Uterus (tissue), 4 donors: ENCODE results near the gene OR52B6. TPM values are rescaled to one million over a fixed set of nuclear protein-coding genes. Genes with fewer than 3 reads are reported as not detected.
A peak's percentile ranks its signal among the peaks of the same experiment; 100 is the strongest.

Experiments used
- DNase-seq, 2 donors: peaks; one replicate each; pipeline ENCODE4 v3.0.0-alpha.2; 2019 to 2020
- H3K27ac ChIP-seq, 2 donors: fragments of 200-600 bp; sonication (generic); 1 replicate in 1 of 2; 2 replicates in 1 of 2; pipeline ENCODE4 v1.5.1; 2016 to 2018
- H3K27me3 ChIP-seq, 2 donors: fragments of 200-600 bp; sonication (generic); one replicate each; pipeline ENCODE4 v1.5.1; 2018 to 2019; ENCODE audit warnings: control low read depth in 1 of 2
- H3K36me3 ChIP-seq, 2 donors: fragments of 200-600 bp; sonication (generic); one replicate each; pipeline ENCODE4 v1.5.1; 2019; ENCODE audit warnings: control low read depth in 1 of 2
- H3K4me1 ChIP-seq, 2 donors: fragments of 200-600 bp; sonication (generic); one replicate each; pipeline ENCODE4 v1.5.1; 2018 to 2019; ENCODE audit warnings: control low read depth in 1 of 2
- H3K4me3 ChIP-seq, 2 donors: fragments of 200-600 bp; sonication (generic); 1 replicate in 1 of 2; 2 replicates in 1 of 2; pipeline ENCODE4 v1.5.1; 2018 to 2019; ENCODE audit warnings: mild to moderate bottlenecking in 1 of 2
- H3K9me3 ChIP-seq, 2 donors: fragments of 200-600 bp; sonication (generic); one replicate each; pipeline ENCODE4 v1.5.1; 2019; ENCODE audit warnings: control low read depth in 1 of 2
- CTCF ChIP-seq, 4 experiments: fragments of 200-600 bp in 2 of 4; fragments of 450-650 bp in 2 of 4; sonication (generic) in 2 of 4; IDR thresholded peaks; one replicate each; pipeline ENCODE4 v1.5.1; 2016 to 2019; ENCODE audit warnings: antibody characterized with exemption in 4 of 4, mild to moderate bottlenecking in 2 of 4, moderate library complexity in 1 of 4
- POLR2A ChIP-seq, 2 donors: fragments of 450-650 bp; IDR thresholded peaks; one replicate each; pipeline ENCODE4 v1.6.1; 2016; ENCODE audit warnings: antibody characterized with exemption in 2 of 2, mild to moderate bottlenecking in 1 of 2, moderate library complexity in 1 of 2
- intact Hi-C: fragments of 100-400 bp; cut with DNase I; formaldehyde crosslinking; loops from one replicate; pipeline ENCODE4 v1.15.1; 2023; ENCODE audit warnings: low total_unique reads
- total RNA-seq, 4 donors: library from RNA; depleted of rRNA in 3 of 4; stranded (reverse); fragments of >200 nt in 3 of 4; gene quantifications; one replicate each; pipeline versions ENCODE4 v1.1.0 to v1.2.4, GENCODE V29; 2014 to 2023
- donor health status: DM: yes; HTN: yes; CAD: no.

OR52B6 gene
- total RNA-seq, 4 donors from 2014 or later = not detected

- intact Hi-C loops = no loop called here
- peak within 1 kb of the TSS; percentile 47 to 51 for H3K4me3 ChIP-seq
- H3K36me3 ChIP-seq = no peaks in the 10 kb centered on the region
- H3K27ac ChIP-seq = peak within 1 kb of the TSS; percentile 71 to 77
- H3K27me3 ChIP-seq = no peaks in the 10 kb centered on the region
- no peaks in the 10 kb centered on the region for H3K9me3 ChIP-seq
- TF ChIP-seq POLR2A (IDR thresholded peaks at IDR 0.05) (peak; percentile 23 to 52), CTCF (IDR thresholded peaks at IDR 0.05) (no peak)
- no peaks in the 10 kb centered on the region for H3K4me1 ChIP-seq
- DNase-seq = peak; percentile 44 to 62
These were observed 44.0 kb downstream of the OR52B6 start, which contains the start of gene TRIM34 for GRCh38 chr11:5624489-5625279. TSS of gene TRIM34 (plus strand) at chr11:5625001. CDS start at chr11:5632332, 7,331 bp downstream.

- TF ChIP-seq CTCF (IDR thresholded peaks at IDR 0.05) = no peak
- TF ChIP-seq POLR2A (IDR thresholded peaks at IDR 0.05) = no peak
- Histone ChIP-seq H3K4me1 (no peaks in the 10 kb centered on the region), H3K36me3 (no peaks in the 10 kb centered on the region), H3K9me3 (no peaks in the 10 kb centered on the region), H3K27ac (peak overlapping the region; percentile 71 to 77), H3K27me3 (no peaks in the 10 kb centered on the region), H3K4me3 (peak overlapping the region; percentile 47 to 51)
- intact Hi-C loops = no loop called here
- no peak for DNase-seq
These were observed 44.6 kb downstream of the OR52B6 start for GRCh38 chr11:5625281-5625680.

- DNase-seq = no peak
- TF ChIP-seq CTCF (IDR thresholded peaks at IDR 0.05) (no peak), POLR2A (IDR thresholded peaks at IDR 0.05) (no peak)
- Histone ChIP-seq H3K4me3 (no peak overlapping the region), H3K36me3 (no peaks in the 10 kb centered on the region), H3K4me1 (no peaks in the 10 kb centered on the region), H3K27ac (no peak overlapping the region), H3K27me3 (no peaks in the 10 kb centered on the region), H3K9me3 (no peaks in the 10 kb centered on the region)
- intact Hi-C loops = no loop called here
These were observed 45.5 kb downstream of the OR52B6 start for GRCh38 chr11:5626196-5626595.

- Histone ChIP-seq H3K36me3 (no peaks in the 10 kb centered on the region), H3K9me3 (no peaks in the 10 kb centered on the region), H3K27me3 (no peaks in the 10 kb centered on the region), H3K4me1 (no peaks in the 10 kb centered on the region), H3K4me3 (no peak overlapping the region), H3K27ac (no peak overlapping the region)
- intact Hi-C loops = no loop called here
- no peak for TF ChIP-seq CTCF (IDR thresholded peaks at IDR 0.05)
- TF ChIP-seq POLR2A (IDR thresholded peaks at IDR 0.05) = no peak
- DNase-seq = no peak
These were observed 50.7 kb downstream of the OR52B6 start for GRCh38 chr11:5631417-5631816.

Other genes starting within 250 kb of the OR52B6 start
- gene OR51B5, start 237.4 kb upstream of the OR52B6 start, total RNA-seq = 1 to 10 TPM in 1 of 4 donors, under 1 TPM in 1, not detected in 2; 0.85 to 2.9 TPM
- gene OR51B6, start 229.4 kb upstream of the OR52B6 start, total RNA-seq = not detected
- not detected for gene OR51M1, start 197.1 kb upstream of the OR52B6 start, total RNA-seq
- not detected for gene OR51Q1, start 158.8 kb upstream of the OR52B6 start, total RNA-seq
- gene OR51I1, start 139.4 kb upstream of the OR52B6 start, total RNA-seq = 1 to 10 TPM in 2 of 4 donors, not detected in 2; 1.6 to 5.0 TPM
- gene OR51I2, start 131.6 kb upstream of the OR52B6 start, total RNA-seq = not detected
- gene OR52D1, start 92.2 kb upstream of the OR52B6 start, total RNA-seq = not detected
- gene UBQLN3, start 70.9 kb upstream of the OR52B6 start, total RNA-seq = 1 to 10 TPM in 3 of 4 donors, under 1 TPM in 1; 0.29 to 2.2 (median 1.4) TPM
- 10 to 100 TPM in 1 of 4 donors, 1 to 10 TPM in 3; 1.0 to 10.8 (median 4.7) TPM for gene UBQLNL, start 64.2 kb upstream of the OR52B6 start, total RNA-seq
- gene OR52H1, start 32.3 kb upstream of the OR52B6 start, total RNA-seq = 10 to 100 TPM in 1 of 4 donors, 1 to 10 TPM in 2, not detected in 1; 2.1 to 13.8 (median 2.1) TPM
- gene TRIM6, start 15.8 kb downstream of the OR52B6 start, total RNA-seq = 10 to 100 TPM in 1 of 4 donors, 1 to 10 TPM in 3; 4.3 to 11.5 (median 7.2) TPM
- 10 to 100 TPM in 1 of 4 donors, 1 to 10 TPM in 3; 1.5 to 12.2 (median 6.0) TPM for gene TRIM34, start 44.1 kb downstream of the OR52B6 start, total RNA-seq
- 10 to 100 TPM in 3 of 4 donors, 1 to 10 TPM in 1; 4.4 to 50.4 (median 37.4) TPM for gene TRIM5, start 104.2 kb downstream of the OR52B6 start, total RNA-seq
- 10 to 100 TPM; 10.9 to 64.8 (median 25.4) TPM for gene TRIM22, start 108.9 kb downstream of the OR52B6 start, total RNA-seq
- under 1 TPM in 1 of 4 donors, not detected in 3; 0.79 TPM for gene OR56B1, start 155.6 kb downstream of the OR52B6 start, total RNA-seq
- 1 to 10 TPM in 1 of 4 donors, not detected in 3; 1.9 TPM for gene OR52N4, start 173.4 kb downstream of the OR52B6 start, total RNA-seq
- gene OR52N5, start 202.5 kb downstream of the OR52B6 start, total RNA-seq = under 1 TPM in 1 of 4 donors, not detected in 3; 0.14 TPM
- under 1 TPM in 1 of 4 donors, not detected in 3; 0.07 TPM for gene OR52N1, start 210.4 kb downstream of the OR52B6 start, total RNA-seq
- gene OR52N2, start 228.0 kb downstream of the OR52B6 start, total RNA-seq = not detected